ENCODE data around the gene IFITM10.

The IFITM10 gene

DNA sequence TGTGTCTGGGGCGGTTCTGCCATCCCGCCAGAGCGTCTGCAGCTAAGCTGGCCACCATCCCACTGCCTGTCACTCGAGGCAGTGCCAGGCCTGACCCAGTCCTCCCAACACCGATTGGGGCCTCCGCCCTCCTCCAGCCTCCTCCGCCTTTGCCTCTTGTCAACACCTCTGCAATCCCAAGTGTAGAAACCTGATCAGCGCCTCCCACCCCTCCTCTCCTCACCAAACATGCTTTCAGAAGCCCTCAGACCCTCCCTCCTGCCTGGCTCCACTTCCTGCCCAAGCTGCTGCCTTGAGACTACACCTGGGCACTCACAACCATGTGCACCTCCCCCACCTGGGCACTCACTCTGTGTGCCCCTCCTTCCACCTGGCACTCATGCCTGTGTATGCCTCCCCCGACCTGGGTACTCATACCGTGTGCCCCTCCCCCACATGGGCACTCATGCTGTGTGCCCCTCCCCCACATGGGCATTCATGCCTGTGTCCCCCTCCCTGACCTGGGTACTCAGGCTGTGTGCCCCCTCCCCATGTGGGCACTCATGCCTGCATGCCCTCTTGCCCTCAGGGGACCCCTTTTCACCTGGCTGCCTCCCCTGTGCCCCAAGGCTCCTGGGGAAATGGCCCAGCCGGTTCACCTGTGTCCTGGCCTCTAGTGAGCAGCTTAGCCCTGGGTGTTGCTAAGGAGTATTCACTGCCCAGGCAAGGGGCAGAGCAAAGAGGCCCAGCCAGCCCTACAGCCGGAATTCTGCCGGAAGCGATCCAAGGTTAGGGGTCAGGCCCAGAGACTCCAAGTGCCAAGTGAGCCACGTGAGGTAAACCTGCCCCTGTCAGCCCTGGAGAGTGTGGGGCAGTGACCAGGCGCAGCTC, 5.5 kb upstream of the IFITM10 start:
- in situ Hi-C loops (cut with MboI; ENCODE audit: low pct_unique_long_range_greater_than_20kb, low sequenced_read_pairs), result no loop called here
- no peak for DNase-seq

DNA sequence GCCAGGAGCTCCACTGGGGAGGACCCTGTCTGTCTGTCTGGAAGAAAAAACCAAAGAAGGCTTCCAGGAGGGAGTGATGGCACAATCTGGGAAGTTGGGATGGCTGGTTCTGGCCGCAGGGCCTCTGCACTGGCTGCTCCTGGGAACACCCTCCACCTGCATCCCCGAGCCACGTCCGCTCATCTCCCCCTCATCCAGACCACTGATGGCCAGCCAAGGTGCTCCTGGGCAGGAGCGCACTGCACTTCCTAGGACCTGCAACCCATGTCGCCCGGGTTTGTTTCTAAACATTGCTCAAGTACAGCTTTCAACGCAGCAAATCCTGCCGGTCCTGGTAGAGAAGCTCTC, 4.9 kb upstream of the IFITM10 start:
- DNase-seq, result no peak
- in situ Hi-C loops (cut with MboI; ENCODE audit: low pct_unique_long_range_greater_than_20kb, low sequenced_read_pairs), result no loop called here

DNA sequence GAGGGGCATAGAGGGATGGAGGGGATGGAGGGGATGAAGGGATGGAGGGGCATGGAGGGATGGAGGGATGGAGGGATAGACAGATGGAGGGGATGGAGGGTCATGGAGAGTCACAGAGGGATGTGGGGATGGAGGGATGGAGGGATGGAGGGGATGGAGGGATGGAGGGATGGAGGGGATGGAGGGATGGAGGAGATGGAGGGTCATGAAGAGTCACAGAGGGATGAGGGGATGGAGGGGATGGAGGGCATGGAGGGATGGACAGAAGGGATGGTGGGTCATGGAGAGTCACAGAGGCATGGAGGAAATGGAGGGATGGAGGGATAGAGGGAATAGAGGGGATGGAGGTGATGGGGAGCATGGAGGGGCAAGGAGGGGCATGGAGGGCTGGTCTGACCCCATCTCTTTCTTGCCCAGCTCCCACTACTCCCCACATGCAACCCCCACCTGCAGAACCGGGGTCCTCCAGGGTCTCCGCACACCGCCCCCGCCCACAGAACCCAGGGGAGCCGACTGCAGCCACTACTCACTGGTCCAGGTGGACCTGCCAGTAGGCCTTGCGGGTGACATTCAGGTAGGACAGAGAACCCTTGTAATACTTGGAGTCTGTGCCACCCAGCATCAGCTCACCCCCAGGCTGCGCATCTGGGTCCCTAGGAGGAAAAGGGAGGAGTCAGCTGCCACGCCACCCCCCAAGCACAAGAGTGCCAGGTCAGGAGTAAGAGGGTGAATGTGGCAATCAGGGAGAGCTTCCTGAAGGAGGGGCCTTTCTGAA, 4.2 kb upstream of the IFITM10 start:
- in situ Hi-C loops (cut with MboI; ENCODE audit: low pct_unique_long_range_greater_than_20kb, low sequenced_read_pairs), result no loop called here
- no peak for DNase-seq

DNA sequence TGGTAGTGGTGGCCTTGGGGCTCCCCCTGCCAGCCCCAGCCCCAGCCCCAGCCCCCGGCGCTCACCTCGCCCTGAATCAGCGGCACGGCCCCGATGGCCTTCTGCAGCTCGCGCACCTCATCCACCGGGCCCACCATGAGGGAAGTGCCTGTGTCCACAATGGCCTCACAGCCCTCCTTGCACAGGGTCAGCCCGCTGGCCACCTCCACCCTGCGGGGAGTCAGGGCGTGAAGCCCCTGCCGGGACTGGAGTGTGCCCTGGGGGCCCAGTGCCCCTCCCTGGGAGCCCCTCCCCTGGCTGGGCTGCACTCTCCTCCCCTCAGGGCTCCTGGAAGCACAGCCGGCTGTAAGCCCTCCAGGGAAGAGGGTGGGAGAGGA, 3.5 kb upstream of the IFITM10 start:
- in situ Hi-C loops (cut with MboI; ENCODE audit: low pct_unique_long_range_greater_than_20kb, low sequenced_read_pairs), result no loop called here
- DNase-seq, result no peak

DNA sequence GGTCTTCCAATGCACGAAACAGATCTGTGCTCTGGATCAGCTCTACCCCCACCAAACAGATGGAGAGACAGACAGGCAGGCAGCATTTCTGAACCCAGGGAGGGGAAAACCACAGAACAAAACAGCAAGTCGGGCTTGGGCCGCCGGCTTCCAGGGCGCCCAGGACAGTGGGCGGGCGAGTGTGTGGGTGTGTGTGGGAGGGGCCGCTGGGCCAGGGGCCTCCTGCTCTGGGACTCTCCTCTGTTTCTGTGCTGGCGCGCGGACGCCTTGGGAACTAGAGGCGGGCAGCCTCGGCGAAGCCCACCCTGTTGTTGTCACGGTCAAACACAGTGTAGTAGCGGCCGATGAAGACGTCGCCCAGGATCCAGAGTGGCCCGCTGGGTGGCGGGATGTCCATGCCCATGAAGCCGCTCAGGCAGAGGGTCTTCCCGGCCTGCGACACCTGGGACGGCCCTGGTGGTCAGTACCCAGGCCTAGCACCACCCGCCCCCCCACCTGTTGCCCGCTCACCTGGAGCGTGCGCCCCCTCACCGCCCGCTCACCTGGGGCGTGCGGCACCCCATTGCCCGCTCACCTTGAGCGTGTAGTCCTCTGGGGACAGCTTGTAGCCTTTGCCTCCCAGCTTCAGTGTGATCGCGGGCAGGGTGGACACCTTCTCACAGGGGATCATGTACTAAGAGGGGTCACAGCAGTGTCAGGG, 3.0 kb upstream of the IFITM10 start:
- no peak for DNase-seq
- in situ Hi-C loops (cut with MboI; ENCODE audit: low pct_unique_long_range_greater_than_20kb, low sequenced_read_pairs), result no loop called here

DNA sequence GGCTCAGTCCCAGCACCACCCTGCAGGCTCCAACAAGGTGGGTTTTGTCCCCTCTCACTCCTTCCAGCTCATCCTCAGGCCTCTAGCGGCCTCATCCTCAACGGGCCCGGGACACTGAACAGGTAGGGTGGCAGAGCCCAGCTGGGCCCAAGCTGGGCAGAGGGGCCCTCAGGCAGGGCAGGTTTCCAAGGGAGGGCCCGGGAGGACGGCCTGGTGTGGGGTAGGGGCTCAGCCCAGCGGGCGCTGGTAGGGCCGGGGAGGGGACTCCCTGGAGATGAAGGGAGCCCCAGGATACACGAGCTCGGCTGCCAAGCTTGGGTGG, 2.5 kb upstream of the IFITM10 start:
- DNase-seq, result no peak
- in situ Hi-C loops (cut with MboI; ENCODE audit: low pct_unique_long_range_greater_than_20kb, low sequenced_read_pairs), result no loop called here

DNA sequence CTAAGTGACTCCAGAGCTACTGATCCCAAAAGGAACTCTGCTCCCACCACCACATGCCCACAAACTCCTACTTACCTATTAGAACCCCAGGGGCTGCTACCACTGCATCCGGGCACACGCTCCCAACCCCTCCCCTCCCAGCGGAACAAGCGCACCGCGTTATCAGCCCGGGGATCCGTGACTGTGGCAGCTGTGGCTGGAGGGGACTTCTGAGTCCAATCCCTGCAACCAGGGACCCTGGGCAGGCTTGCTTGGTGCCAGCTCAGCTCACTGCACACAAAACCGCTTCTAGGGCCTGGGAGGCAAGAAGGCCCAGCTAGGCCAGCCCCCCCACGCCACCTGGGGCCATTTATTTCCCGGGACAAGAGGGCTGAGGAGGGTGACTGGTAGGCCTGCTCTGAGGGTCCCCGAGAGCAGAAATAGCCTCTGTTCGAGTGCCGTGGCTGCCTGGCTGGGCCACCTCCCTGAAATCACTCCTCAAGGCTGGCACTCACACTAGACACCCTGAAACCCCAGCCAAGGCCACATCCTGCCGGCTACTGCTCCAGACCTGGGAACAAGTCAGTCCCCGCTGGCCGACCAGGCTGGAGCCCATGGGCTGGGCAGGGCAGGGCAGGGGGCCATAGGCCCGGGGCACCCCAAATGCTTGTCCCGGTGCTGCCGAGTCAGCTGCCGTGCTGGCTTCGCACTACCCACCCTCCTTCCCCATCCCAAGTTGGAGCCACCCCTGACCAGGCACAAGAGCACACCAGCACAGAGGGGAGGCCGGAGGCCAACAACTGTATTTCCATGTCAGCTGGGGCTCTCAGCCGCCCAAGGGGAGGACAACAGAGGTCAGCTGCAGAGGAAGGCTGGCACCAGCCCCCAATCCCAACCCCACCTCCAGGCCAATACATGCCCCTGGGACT, 1.9 kb upstream of the IFITM10 start:
- DNase-seq, result no peak
- in situ Hi-C loops (cut with MboI; ENCODE audit: low pct_unique_long_range_greater_than_20kb, low sequenced_read_pairs), result no loop called here

DNA sequence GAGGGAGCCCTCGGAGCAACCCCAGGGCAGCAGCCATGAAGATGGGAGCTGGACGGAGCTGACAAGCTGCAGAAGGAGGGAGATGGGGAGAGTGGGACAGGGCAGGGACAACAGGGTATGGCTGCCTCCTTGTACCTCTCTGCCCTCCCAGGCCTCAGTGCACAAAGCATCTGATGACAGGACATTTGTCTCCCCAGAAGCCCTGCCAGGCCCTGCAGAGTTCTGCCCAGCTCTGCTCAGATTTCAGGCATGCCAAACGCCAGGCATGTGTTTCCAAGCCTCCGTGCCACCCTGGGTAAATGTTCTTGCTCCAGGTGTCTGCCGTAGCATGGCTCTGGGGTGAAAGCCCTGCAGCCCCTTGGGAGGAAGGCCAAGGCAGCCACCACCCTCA, 1.1 kb upstream of the IFITM10 start:
- no peak for DNase-seq
- in situ Hi-C loops (cut with MboI; ENCODE audit: low pct_unique_long_range_greater_than_20kb, low sequenced_read_pairs), result no loop called here

DNA sequence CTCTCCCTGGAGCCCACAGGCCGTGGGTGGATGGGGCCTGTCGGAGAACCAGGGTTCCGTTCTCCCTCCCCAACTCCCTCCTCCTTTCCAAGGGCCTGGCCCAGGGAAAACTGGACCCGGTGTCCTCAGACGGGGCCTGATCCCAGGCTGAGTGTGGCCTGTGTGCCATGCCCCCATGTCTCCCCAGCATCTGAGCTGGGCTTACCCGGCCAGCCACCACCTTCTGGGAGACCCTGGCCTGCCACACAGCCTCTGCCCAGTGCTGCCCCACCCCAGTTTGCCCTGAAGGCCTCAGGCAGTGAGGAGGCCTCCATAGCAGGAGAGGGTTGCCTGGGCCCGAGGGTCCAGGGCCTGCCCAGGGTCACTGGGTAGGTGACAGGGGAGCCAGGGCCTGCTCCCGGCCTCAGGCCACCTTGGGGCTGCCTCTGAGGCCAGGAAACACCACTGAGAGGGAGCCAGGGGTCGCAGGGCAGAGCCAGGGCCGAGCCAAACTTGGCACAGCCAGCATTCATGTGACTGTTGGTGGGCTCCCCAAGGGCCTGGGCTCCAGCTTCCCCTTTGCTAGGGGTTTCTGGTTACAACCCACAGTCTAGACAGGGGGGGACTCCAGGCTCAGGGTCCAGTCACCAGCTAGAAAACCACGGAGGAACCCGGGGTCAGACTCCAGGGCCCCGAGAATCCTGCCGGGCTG, 590 bp upstream of the IFITM10 start:
- DNase-seq, result no peak
- in situ Hi-C loops (cut with MboI; ENCODE audit: low pct_unique_long_range_greater_than_20kb, low sequenced_read_pairs), result no loop called here

DNA sequence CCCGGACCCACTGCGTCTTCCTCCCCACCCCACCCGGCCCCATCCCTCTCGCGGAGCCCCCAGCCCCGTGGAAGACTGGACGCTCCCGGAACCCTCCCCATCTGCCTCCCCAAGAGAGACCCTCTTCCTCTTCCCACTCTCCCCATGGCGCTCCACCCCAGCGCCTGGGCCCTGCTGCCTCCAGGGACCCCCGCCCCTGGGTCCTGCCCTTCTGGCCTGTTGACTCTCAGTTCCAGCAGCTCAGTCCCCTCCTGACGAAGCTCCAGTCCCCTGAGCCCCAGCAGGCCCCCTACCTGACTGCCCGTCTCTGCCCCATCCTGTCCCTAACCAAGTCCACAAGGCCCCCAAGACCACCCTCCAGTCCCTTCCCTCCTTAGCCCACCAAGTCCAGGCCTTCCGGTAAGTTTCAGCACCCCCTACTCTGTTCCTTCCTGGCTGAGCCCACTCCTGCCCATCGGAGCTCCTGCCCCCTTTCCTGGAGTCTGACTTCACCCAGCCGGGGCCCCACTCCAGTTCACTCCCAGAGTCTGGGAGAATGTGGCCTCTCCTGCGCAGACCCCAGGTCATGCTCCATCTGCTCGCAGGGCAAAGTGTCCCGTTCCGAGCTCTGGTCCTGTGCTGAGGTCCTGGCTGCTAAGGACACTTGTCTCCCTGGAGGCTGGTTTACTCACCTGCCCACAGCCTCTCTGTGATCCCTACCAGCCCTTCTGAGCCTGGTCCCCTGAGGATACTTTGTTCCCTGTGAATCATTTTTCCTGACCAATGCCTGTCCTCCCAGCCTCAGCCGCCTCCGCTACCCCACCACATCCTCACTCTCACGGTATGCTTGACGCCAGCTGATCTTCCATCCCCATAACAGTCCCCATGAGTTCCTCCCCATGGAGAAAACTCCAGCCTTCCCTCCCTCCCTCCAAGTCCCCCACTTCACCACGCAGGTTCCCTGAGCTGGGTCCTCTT, 722 bp downstream of the IFITM10 start:
- in situ Hi-C loops (cut with MboI; ENCODE audit: low pct_unique_long_range_greater_than_20kb, low sequenced_read_pairs), result no loop called here
- no peak for DNase-seq

DNA sequence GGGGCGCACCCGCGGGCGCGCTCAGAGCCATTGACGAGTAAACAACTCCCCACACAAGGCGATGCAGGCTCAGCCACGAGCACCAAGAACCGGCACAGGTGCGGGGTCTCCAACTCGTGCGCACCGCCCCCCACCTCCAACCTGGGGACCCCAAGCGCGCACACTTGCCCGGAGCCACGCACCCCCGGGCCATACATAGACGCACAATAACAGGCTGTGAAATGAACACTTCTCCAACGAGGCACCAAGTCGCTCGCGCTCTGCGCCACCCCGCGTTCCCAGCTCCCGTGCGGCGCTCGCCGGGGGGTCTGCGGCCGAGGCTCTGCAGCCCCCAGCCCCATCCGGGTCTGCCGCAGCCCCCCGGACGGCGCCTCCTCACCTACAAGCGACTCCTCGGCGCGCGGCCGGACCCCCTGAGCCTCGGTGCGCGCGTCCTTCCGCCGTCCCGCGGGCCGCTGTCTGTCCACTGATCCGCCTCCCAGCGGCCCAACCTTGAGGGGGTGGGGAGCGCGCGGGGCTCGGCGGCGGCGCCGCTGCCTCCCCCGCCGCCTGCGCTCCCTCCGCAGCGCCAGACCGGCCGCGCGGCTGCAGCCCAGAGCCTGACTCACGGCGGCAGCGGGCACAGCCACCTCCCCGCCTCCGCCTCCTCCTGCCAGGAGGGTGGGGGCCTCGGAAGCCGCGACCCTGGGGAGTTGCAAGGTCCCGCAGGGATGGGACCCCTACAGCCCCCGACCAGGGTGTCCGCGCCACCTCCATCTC, 1.6 kb downstream of the IFITM10 start:
- no peak for DNase-seq
- in situ Hi-C loops (cut with MboI; ENCODE audit: low pct_unique_long_range_greater_than_20kb, low sequenced_read_pairs), result no loop called here

DNA sequence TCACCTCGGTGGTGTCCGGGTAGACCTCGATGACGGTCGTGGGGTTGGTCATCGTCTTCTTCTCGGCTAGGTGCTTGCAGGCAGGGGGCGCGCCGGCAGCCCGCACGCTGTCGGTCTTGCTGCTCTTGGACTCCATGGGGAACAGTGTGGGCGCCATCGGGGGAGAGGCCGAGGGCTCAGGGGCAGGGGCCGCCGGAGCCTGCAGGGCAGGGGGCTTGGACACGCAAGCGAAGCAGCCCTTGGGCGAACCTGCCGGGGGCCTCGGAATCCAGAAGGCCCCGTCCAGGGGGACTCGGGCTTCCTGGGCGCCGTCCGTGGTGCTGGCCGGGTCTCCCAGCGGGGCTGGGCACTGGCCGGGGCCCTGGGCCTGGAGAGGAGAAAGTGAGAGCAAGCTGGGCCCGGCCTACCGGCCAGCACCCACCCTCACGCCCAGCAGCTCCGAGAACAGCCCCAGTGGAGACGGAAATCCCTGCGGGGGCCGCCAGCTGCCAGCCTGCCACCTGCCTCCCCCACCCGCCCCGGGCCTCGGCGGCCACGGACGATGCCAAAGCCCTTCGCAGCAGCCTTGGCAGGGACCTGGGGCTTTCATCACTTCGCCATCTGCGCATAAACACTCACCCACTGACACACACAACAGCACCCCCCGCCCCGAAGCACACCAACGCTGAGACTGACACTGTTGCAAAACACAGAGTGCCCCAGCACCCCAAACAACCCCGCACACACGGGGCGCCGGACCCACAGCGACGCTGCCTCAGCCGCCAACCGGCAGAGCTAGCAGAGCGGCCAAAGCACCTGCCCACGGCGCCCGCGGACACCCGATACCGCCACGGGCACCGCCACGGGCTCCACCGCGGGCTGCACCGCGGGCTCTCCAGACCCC, 2.4 kb downstream of the IFITM10 start:
- DNase-seq, result no peak
- in situ Hi-C loops (cut with MboI; ENCODE audit: low pct_unique_long_range_greater_than_20kb, low sequenced_read_pairs), result no loop called here

DNA sequence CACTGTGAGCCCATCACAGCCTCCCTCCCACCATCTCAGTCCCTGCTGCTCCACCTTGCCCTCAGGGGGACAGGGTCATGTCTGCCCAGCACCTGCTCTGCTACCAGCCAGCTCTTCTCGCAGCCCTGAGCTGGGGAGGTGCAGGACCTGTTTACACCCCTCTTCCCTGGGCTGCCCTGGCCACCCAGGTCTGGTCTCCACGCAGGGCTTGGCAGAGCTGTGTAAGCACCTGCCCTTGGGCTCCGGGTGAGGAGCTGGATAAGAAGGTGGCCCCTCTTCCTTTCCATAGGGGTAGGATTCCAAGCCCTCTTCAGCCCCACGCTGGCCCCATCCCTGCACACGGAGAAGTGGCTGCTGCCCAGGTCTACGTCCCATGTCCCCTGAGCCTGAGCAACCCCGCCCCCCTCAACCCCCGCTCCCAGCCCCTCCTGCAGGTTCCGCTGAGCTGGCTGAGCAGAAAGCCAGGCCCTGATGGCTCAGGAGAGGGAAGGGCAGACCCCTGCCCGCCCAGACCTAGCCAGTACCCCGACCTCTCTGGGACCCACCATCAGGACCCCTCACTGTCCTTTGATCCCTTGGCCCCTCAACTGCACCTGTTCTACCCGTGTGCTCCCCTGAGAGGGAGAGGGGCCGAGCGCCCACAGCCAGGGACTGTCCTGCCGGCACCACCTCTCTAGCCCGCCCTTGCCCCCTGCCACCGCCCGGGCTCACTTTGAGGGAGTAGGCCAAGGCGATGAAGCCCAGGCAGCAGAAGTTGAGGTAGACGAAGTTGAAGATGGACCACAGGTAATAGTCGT, 3.2 kb downstream of the IFITM10 start:
- in situ Hi-C loops (cut with MboI; ENCODE audit: low pct_unique_long_range_greater_than_20kb, low sequenced_read_pairs), result no loop called here
- DNase-seq, result no peak

DNA sequence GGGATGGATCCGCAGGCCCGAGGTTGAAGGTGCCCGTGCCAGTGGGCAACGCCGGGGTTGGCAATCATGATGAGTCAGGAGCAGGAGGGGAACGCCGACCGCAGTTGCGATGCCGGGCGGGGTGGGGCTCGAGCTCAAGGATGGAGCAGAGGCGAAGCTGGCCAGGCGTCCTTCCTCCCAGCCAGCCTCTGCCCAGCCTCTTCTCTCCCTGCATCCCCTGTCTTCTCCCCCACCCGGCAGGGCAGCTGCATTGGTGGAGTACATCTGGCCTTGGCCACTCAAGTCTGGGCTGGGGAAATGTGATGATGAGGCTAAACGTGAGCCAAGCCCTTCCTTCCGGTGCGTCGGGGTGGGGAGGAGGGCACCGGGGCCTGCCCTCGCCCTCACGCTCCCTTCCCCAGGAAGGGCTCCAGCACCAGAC, 3.9 kb downstream of the IFITM10 start:
- DNase-seq, result no peak
- in situ Hi-C loops (cut with MboI; ENCODE audit: low pct_unique_long_range_greater_than_20kb, low sequenced_read_pairs), result no loop called here

DNA sequence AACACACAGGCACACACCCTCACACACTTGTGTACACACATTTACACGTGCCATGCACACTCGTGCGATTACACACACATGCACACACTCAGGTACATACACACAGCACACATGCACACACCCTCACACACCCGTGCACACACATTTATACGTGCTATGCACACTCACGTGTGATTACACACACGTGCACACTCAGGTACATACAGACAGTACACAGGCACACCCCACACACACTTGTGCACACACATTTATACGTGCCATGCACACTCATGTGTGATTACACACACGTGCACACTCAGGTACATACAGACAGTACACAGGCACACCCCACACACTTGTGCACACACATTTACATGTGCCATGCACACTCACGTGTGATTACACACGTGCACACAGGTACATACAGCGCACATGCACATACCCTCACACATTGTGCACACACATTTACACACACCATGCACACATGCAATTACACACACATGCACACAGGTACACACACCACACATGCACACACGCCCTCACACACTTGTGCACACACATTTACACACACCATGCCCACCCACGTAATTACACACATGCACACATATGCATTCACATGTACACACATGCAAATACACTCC, 4.6 kb downstream of the IFITM10 start:
- DNase-seq, result no peak
- in situ Hi-C loops (cut with MboI; ENCODE audit: low pct_unique_long_range_greater_than_20kb, low sequenced_read_pairs), result no loop called here

Data from KBM-7 (cell line).